Mesendoderm (in vitro differentiated cells): ENCODE measurements around the gene SLC27A2.
"Not testable (repeated sequence)": the region's sequence is repeated elsewhere in the genome, so short reads cannot be mapped to it uniquely, and the experiment has no call there.

ENCODE experiments used
- DNase-seq: peaks from one replicate; pipeline ENCODE4 v3.0.0; 2013
- H2AK5ac ChIP-seq: 2 replicates; pipeline ENCODE4 v1.6.1; 2013; ENCODE audit warnings: low read length, inconsistent platforms
- H2BK120ac ChIP-seq: 2 replicates; pipeline ENCODE4 v1.6.1; 2013; ENCODE audit warnings: low read depth, mild to moderate bottlenecking, low read length, moderate library complexity, mixed read lengths
- H2BK15ac ChIP-seq: replicated peaks from 2 replicates; pipeline ENCODE4 v1.6.1; 2013; ENCODE audit warnings: low read depth, mild to moderate bottlenecking, moderate library complexity
- H2BK5ac ChIP-seq: 2 replicates; pipeline ENCODE4 v1.6.1; 2013; ENCODE audit warnings: low read length, inconsistent platforms
- H3K18ac ChIP-seq: 2 replicates; pipeline ENCODE4 v1.6.1; 2013; ENCODE audit warnings: mild to moderate bottlenecking, low read length, mixed read lengths
- H3K23ac ChIP-seq: one replicate; pipeline ENCODE4 v1.6.1; 2013; ENCODE audit warnings: low read length
- H3K27ac ChIP-seq: 2 replicates; pipeline ENCODE4 v1.5.1; 2013; ENCODE audit warnings: low read depth, mild to moderate bottlenecking, inconsistent platforms, low read length, moderate library complexity
- H3K27me3 ChIP-seq: 2 replicates; pipeline ENCODE4 v1.6.1; 2013; ENCODE audit warnings: low read length, control low read depth, mild to moderate bottlenecking, inconsistent platforms; ENCODE audit not compliant: insufficient read depth, poor library complexity
- H3K36me3 ChIP-seq: 2 replicates; pipeline ENCODE4 v1.6.1; 2013; ENCODE audit warnings: low read length, inconsistent platforms; ENCODE audit not compliant: control insufficient read depth, insufficient read depth
- H3K4ac ChIP-seq: one replicate; pipeline ENCODE4 v1.6.1; 2013; ENCODE audit warnings: low read depth, mild to moderate bottlenecking, low read length, moderate library complexity
- H3K4me1 ChIP-seq: 2 replicates; pipeline ENCODE4 v1.6.1; 2013; ENCODE audit warnings: low read depth, low read length, inconsistent platforms; ENCODE audit not compliant: control insufficient read depth
- H3K4me2 ChIP-seq: 2 replicates; pipeline ENCODE4 v1.6.1; 2013; ENCODE audit warnings: low read length
- H3K4me3 ChIP-seq: 2 replicates; pipeline ENCODE4 v1.5.1; 2013; ENCODE audit warnings: mild to moderate bottlenecking, low read length
- H3K56ac ChIP-seq: one replicate; pipeline ENCODE4 v1.6.1; 2013; ENCODE audit warnings: low read length
- H3K79me1 ChIP-seq: 2 replicates; pipeline ENCODE4 v1.6.1; 2013; ENCODE audit warnings: low read length, inconsistent platforms
- H3K79me2 ChIP-seq: 2 replicates; pipeline ENCODE4 v1.6.1; 2013; ENCODE audit warnings: mild to moderate bottlenecking, low read length; ENCODE audit not compliant: control insufficient read depth, insufficient read depth
- H3K9ac ChIP-seq: 2 replicates; pipeline ENCODE4 v1.6.1; 2013; ENCODE audit warnings: low read length, inconsistent platforms
- H4K5ac ChIP-seq: one replicate; pipeline ENCODE4 v1.6.1; 2013; ENCODE audit warnings: low read length
- H4K8ac ChIP-seq: one replicate; pipeline ENCODE4 v1.6.1; 2013; ENCODE audit warnings: low read depth, mild to moderate bottlenecking, control low read depth, low read length, moderate library complexity
- WGBS: extraction: QIAGEN DNeasy Blood & Tissue Kit; methylation state at CpG from one replicate; pipeline ENCODE4 v1.1.7; 2013; ENCODE audit warnings: low lambda C conversion rate, missing lambda C conversion rate; ENCODE audit not compliant: insufficient coverage; ENCODE audit errors: extremely low coverage; 5-methylcytosine and 5-hydroxymethylcytosine counted together

The SLC27A2 gene

DNA sequence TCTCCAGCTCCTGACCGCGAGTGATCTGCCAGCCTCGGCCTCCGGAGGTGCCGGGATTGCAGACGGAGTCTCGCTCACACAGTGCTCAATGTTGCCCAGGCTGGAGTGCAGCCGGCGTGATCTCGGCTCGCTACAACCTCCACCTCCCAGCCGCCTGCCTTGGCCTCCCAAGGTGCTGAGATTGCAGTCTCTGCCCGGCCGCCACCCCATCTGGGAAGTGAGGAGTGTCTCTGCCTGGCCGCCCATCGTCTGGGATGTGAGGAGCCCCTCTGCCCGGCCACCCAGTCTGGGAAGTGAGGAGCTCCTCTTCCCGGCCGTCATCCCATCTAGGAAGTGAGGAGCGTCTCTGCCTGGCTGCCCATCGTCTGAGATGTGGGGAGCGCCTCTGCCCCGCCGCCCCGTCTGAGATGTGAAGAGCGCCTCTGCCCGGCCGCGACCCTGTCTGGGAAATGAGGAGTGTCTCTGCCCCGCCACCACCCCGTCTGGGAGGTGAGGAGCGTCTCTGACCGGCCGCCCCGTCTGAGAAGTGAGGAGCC, 9.6 kb upstream of the SLC27A2 start:
- not testable (repeated sequence) for H4K5ac ChIP-seq, H2AK5ac ChIP-seq, H3K4me1 ChIP-seq, H3K18ac ChIP-seq, H3K4me2 ChIP-seq, H2BK15ac ChIP-seq, H3K9ac ChIP-seq, H3K79me1 ChIP-seq, H3K4ac ChIP-seq, H2BK5ac ChIP-seq, H2BK120ac ChIP-seq, H3K56ac ChIP-seq, H4K8ac ChIP-seq, DNase-seq, H3K36me3 ChIP-seq, H3K23ac ChIP-seq, H3K79me2 ChIP-seq, H3K27ac ChIP-seq, H3K27me3 ChIP-seq, H3K4me3 ChIP-seq
- no CpG with 5 or more reads among the region's 35 CpGs for WGBS

DNA sequence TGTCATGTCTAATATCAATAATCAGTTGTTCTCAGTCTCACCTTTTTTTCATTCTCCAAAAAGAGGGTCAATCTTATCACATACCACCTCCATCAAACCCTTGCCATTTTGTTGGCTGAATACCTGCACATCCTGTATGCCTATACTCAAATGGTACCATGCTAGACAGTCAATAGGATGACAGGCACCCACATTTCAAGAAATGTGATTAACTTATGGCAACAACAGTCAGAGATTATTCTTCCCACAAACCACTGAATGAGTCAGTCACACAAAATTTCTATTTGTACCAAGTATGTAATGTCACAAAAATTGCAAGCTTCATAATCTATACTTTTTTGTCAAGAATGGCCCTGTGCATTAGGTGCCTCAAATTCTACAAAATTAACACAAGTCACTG, 5.1 kb upstream of the SLC27A2 start:
- no peak overlapping the region for H3K27ac ChIP-seq
- H3K27me3 ChIP-seq = peaks cover 9% of the 10 kb centered on the region
- no peak overlapping the region for H2AK5ac ChIP-seq
- H3K4me1 ChIP-seq = no peaks in the 10 kb centered on the region
- H3K4ac ChIP-seq = no peak overlapping the region
- no peak overlapping the region for H3K9ac ChIP-seq
- H3K18ac ChIP-seq = no peak overlapping the region
- H3K23ac ChIP-seq = no peak overlapping the region
- H4K8ac ChIP-seq = no peak overlapping the region
- H3K56ac ChIP-seq = no peak overlapping the region
- no peak overlapping the region for H3K4me3 ChIP-seq
- no peaks in the 10 kb centered on the region for H3K79me1 ChIP-seq
- DNase-seq = no peak
- H4K5ac ChIP-seq = no peak overlapping the region
- H2BK5ac ChIP-seq = no peak overlapping the region
- H3K79me2 ChIP-seq = no peaks in the 10 kb centered on the region
- no peak overlapping the region for H3K4me2 ChIP-seq
- H2BK120ac ChIP-seq = no peak overlapping the region
- no peak overlapping the region for H2BK15ac ChIP-seq
- no peaks in the 10 kb centered on the region for H3K36me3 ChIP-seq

DNA sequence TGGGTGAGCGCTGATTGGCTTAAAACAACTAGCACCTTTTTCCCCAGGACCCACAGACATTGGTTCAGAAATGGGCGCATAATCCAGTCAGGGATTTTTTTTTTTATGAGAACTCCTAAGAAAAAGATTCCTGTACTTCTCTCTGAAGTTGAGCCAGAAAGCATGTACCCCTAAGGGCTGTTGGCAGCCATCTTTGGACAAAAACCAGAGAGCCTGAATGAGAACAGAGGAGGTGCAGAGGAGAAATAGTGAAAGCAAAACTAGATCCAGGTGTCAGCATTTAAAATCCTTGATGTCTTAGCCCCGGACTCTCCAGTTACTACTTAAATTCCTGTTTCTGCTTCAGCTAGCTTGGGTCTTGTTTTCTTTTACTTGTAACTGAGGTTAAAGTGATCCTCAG, 1.9 kb upstream of the SLC27A2 start:
- Histone ChIP-seq H3K79me2 (no peaks in the 10 kb centered on the region), H2BK15ac (no peak overlapping the region), H2AK5ac (no peak overlapping the region), H2BK120ac (no peak overlapping the region), H4K5ac (no peak overlapping the region), H3K4me2 (no peak overlapping the region), H3K27ac (no peak overlapping the region), H3K23ac (no peak overlapping the region), H3K4me3 (no peak overlapping the region), H3K9ac (no peak overlapping the region), H3K4me1 (no peaks in the 10 kb centered on the region), H3K27me3 (peaks cover 20% of the 10 kb centered on the region), H3K4ac (no peak overlapping the region), H3K18ac (no peak overlapping the region), H4K8ac (no peak overlapping the region), H2BK5ac (no peak overlapping the region), H3K79me1 (no peaks in the 10 kb centered on the region), H3K56ac (no peak overlapping the region), H3K36me3 (no peaks in the 10 kb centered on the region)
- no peak for DNase-seq
- WGBS = no CpG with 5 or more reads among the region's 3 CpGs

DNA sequence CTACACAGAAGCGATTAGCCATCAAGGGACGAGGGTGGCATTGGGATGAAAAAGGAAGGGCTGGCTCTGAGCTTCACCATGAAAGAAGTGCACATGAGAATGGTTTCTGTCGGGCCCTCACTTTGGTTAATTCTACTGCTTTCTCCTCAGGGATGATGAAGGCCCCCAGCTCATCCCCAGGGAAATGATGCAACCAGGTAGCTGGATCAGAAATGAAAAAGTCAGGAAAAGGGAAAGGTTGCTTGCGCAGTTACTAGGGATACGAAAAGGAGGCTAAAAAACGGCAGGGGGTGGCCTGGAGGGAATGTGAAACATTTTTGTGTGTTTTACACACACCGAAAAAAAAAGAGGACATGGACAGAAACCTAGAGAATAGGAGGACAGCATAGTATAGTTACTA, 1.4 kb upstream of the SLC27A2 start:
- H3K4me3 ChIP-seq = no peak overlapping the region
- H3K9ac ChIP-seq = no peak overlapping the region
- no peak overlapping the region for H3K23ac ChIP-seq
- no peak overlapping the region for H3K18ac ChIP-seq
- no peak overlapping the region for H4K5ac ChIP-seq
- H3K79me2 ChIP-seq = no peaks in the 10 kb centered on the region
- peaks cover 20% of the 10 kb centered on the region for H3K27me3 ChIP-seq
- H4K8ac ChIP-seq = no peak overlapping the region
- DNase-seq = no peak
- no peak overlapping the region for H2BK5ac ChIP-seq
- H2AK5ac ChIP-seq = no peak overlapping the region
- H3K56ac ChIP-seq = no peak overlapping the region
- no peak overlapping the region for H2BK15ac ChIP-seq
- no peaks in the 10 kb centered on the region for H3K79me1 ChIP-seq
- H3K4ac ChIP-seq = no peak overlapping the region
- no peak overlapping the region for H3K27ac ChIP-seq
- H3K36me3 ChIP-seq = no peaks in the 10 kb centered on the region
- H2BK120ac ChIP-seq = no peak overlapping the region
- WGBS = no CpG with 5 or more reads among the region's 7 CpGs
- no peak overlapping the region for H3K4me2 ChIP-seq
- H3K4me1 ChIP-seq = no peaks in the 10 kb centered on the region

DNA sequence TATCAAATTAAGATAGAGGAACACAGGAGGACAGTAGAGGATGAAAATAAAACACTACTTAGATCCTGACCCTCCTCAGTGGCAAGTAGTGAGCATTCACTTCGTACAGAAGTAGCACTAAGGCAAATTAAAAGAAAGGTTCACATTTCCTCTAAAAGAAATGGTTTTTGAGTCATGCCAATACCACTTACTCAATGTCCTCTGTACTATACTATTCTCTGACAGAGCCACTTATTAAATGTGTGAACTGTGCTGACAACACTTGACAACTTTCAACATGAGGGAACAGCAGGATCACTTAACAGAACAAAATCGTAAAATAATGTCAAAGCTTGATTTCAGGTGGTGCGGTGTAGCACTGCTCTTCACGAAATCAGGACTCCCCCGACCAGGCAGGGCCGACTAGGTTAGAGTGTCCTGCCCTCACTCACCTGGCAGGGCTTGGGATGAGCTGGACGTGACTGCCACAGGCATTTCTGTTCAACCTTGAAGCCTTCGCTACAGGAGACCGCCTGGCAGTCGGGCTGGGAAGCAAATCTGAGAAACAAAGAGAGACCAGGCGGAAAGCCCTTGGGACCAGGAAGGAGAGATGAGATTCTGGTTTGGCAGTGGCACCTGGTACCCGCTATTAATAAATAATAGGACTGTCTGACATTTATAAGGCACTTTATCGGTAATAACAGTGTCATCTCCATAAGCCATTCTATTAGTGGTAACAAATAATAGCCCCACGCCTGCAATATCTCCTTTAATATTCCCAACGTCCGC, 611 bp upstream of the SLC27A2 start:
- Histone ChIP-seq H3K79me1 (no peaks in the 10 kb centered on the region), H3K79me2 (no peaks in the 10 kb centered on the region), H2BK15ac (no peak overlapping the region), H3K4me1 (no peaks in the 10 kb centered on the region), H3K4me2 (peak overlapping the region; percentile 77), H3K56ac (no peak overlapping the region), H4K5ac (no peak overlapping the region), H2BK5ac (no peak overlapping the region), H2AK5ac (no peak overlapping the region), H2BK120ac (no peak overlapping the region), H3K18ac (no peak overlapping the region), H3K27ac (no peak overlapping the region), H3K27me3 (peaks cover 20% of the 10 kb centered on the region), H3K9ac (no peak overlapping the region), H3K4ac (no peak overlapping the region), H4K8ac (no peak overlapping the region), H3K23ac (no peak overlapping the region), H3K4me3 (no peak overlapping the region), H3K36me3 (no peaks in the 10 kb centered on the region)
- WGBS = no CpG with 5 or more reads among the region's 16 CpGs
- no peak for DNase-seq
